Forelimb muscle (tissue), 1 donor: ENCODE results near the gene BRSK2. TPM values are rescaled to one million over a fixed set of nuclear protein-coding genes. Genes with fewer than 3 reads are reported as not detected.

Experiments
- DNase-seq: peaks from one replicate; pipeline ENCODE4 v3.0.0-alpha.2; 2013; ENCODE audit warnings: low read depth
- polyA plus RNA-seq: library from polyadenylated mRNA; unstranded; fragments of 120-200 nt; gene quantifications from one replicate; pipeline ENCODE4 v1.2.1, GENCODE V29; 2013; ENCODE audit not compliant: insufficient read length

Gene BRSK2
- polyA plus RNA-seq, 1 donor = 1.2 TPM

GRCh38 chr11:1452744-1453143 lies 63.0 kb downstream of the BRSK2 start:
- DNase-seq = no peak

GRCh38 chr11:1453611-1454034 lies 63.9 kb downstream of the BRSK2 start:
- no peak for DNase-seq

GRCh38 chr11:1454576-1454975 lies 64.8 kb downstream of the BRSK2 start:
- DNase-seq = no peak

GRCh38 chr11:1455032-1455762 lies 65.5 kb downstream of the BRSK2 start:
- DNase-seq = no peak

- no peak for DNase-seq
Observed at GRCh38 chr11:1455763-1456060, 66.0 kb downstream of the BRSK2 start.

GRCh38 chr11:1456176-1456575 lies 66.4 kb downstream of the BRSK2 start:
- DNase-seq = no peak

GRCh38 chr11:1456596-1457325 lies 67.0 kb downstream of the BRSK2 start:
- no peak for DNase-seq

- DNase-seq = no peak
Observed at GRCh38 chr11:1457326-1457680, 67.6 kb downstream of the BRSK2 start.

GRCh38 chr11:1457856-1458255 lies 68.1 kb downstream of the BRSK2 start:
- DNase-seq = no peak

- no peak for DNase-seq
Observed at GRCh38 chr11:1458340-1459218, 68.8 kb downstream of the BRSK2 start.

- no peak for DNase-seq
Observed at GRCh38 chr11:1459219-1459575, 69.5 kb downstream of the BRSK2 start.

- no peak for DNase-seq
Observed at GRCh38 chr11:1459764-1460395, 70.1 kb downstream of the BRSK2 start.

- DNase-seq = no peak
Observed at GRCh38 chr11:1460396-1460985, 70.8 kb downstream of the BRSK2 start.

- no peak for DNase-seq
Observed at GRCh38 chr11:1460986-1461825, 71.5 kb downstream of the BRSK2 start.

GRCh38 chr11:1461826-1462697 lies 72.3 kb downstream of the BRSK2 start:
- DNase-seq = no peak

GRCh38 chr11:1462698-1462975 lies 72.9 kb downstream of the BRSK2 start:
- DNase-seq = no peak

- DNase-seq = no peak
Observed at GRCh38 chr11:1463056-1463455, 73.3 kb downstream of the BRSK2 start.

- DNase-seq = no peak
Observed at GRCh38 chr11:1466784-1467183, 77.0 kb downstream of the BRSK2 start.

GRCh38 chr11:1467270-1467669 lies 77.5 kb downstream of the BRSK2 start:
- DNase-seq = no peak

GRCh38 chr11:1468002-1468401 lies 78.3 kb downstream of the BRSK2 start:
- no peak for DNase-seq
